CD14-positive monocyte (primary cell): ENCODE data around the gene ABCF3. TPM values are rescaled to one million over a fixed set of nuclear protein-coding genes. Genes with fewer than 3 reads are reported as not detected.

ENCODE experiments used
- DNase-seq, 3 donors: peaks; one replicate each; pipeline ENCODE4 v3.0.0-alpha.2; 2011 to 2022
- H2AFZ ChIP-seq: 2 replicates; pipeline ENCODE4 v1.6.0; 2012; ENCODE audit warnings: mild to moderate bottlenecking, low read depth, low read length, inconsistent platforms; ENCODE audit not compliant: insufficient read depth, poor library complexity, severe bottlenecking
- H3K27ac ChIP-seq, 2 donors: 1 replicate in 1 of 2; 2 replicates in 1 of 2; pipeline ENCODE4 v1.5.1; 2012 to 2013; ENCODE audit warnings: low read length in 2 of 2, control low read depth in 1 of 2, inconsistent platforms in 1 of 2, low read depth in 1 of 2, mild to moderate bottlenecking in 1 of 2
- H3K27me3 ChIP-seq, 2 donors: one replicate each; pipeline versions ENCODE4 v1.6.0 to v1.6.1; 2011 to 2013; ENCODE audit warnings: low read length in 2 of 2; ENCODE audit not compliant: control insufficient read depth in 2 of 2, insufficient read depth in 2 of 2
- H3K36me3 ChIP-seq, 2 donors: replicated peaks in 1 of 2; 1 replicate in 1 of 2; 2 replicates in 1 of 2; pipeline versions ENCODE4 v1.5.1 to v1.6.1; 2012 to 2013; ENCODE audit warnings: low read length in 2 of 2, control low read depth in 1 of 2, inconsistent platforms in 1 of 2, mild to moderate bottlenecking in 1 of 2; ENCODE audit not compliant: insufficient read depth in 2 of 2, control insufficient read depth in 1 of 2
- H3K4me1 ChIP-seq, 2 donors: 1 replicate in 1 of 2; 2 replicates in 1 of 2; pipeline versions ENCODE4 v1.5.1 to v1.6.1; 2012 to 2013; ENCODE audit warnings: low read length in 2 of 2, control low read depth in 1 of 2, inconsistent platforms in 1 of 2, mild to moderate bottlenecking in 1 of 2, moderate library complexity in 1 of 2; ENCODE audit not compliant: insufficient read depth in 2 of 2, control insufficient read depth in 1 of 2
- H3K4me2 ChIP-seq: replicated peaks from 2 replicates; pipeline ENCODE3; 2012; ENCODE audit warnings: low read length, moderate library complexity, mild to moderate bottlenecking; ENCODE audit not compliant: poor library complexity, severe bottlenecking; ENCODE audit errors: extremely low read depth
- H3K4me3 ChIP-seq, 3 experiments: fragments of 200-600 bp in 1 of 3; sonication (generic) in 1 of 3; replicated peaks in 1 of 3; 1 replicate in 2 of 3; 2 replicates in 1 of 3; pipeline ENCODE4 v1.5.1; 2011 to 2013; ENCODE audit warnings: low read length in 3 of 3, mild to moderate bottlenecking in 3 of 3, control low read depth in 2 of 3, low read depth in 2 of 3, inconsistent platforms in 1 of 3, moderate library complexity in 1 of 3
- H3K79me2 ChIP-seq: 2 replicates; pipeline ENCODE4 v1.6.0; 2012; ENCODE audit warnings: mild to moderate bottlenecking, control low read depth, inconsistent platforms, low read length, moderate library complexity; ENCODE audit not compliant: insufficient read depth
- H3K9ac ChIP-seq: 2 replicates; pipeline ENCODE4 v1.6.0; 2017; ENCODE audit warnings: low read length, mild to moderate bottlenecking; ENCODE audit not compliant: insufficient read depth, poor library complexity, severe bottlenecking
- H3K9me3 ChIP-seq, 2 donors: replicated peaks in 1 of 2; 1 replicate in 1 of 2; 2 replicates in 1 of 2; pipeline versions ENCODE4 v1.5.1 to v1.6.1; 2012 to 2013; ENCODE audit warnings: low read length in 2 of 2, control low read depth in 1 of 2; ENCODE audit not compliant: control insufficient read depth in 1 of 2, insufficient read depth in 1 of 2
- H4K20me1 ChIP-seq: 2 replicates; pipeline ENCODE4 v1.6.0; 2012; ENCODE audit warnings: mild to moderate bottlenecking, low read length, control low read depth, moderate library complexity; ENCODE audit not compliant: insufficient read depth
- H3K27ac Mint-ChIP-seq, 7 donors: one replicate each; pipeline ENCODE4 v1.8.0; 2020; ENCODE audit warnings: mild to moderate bottlenecking in 7 of 7, mixed read lengths in 7 of 7, moderate library complexity in 6 of 7, inconsistent platforms in 2 of 7
- H3K27me3 Mint-ChIP-seq, 3 donors: one replicate each; pipeline ENCODE4 v1.8.0; 2021 to 2022; ENCODE audit warnings: low read depth in 3 of 3, mild to moderate bottlenecking in 3 of 3, mixed read lengths in 3 of 3, moderate library complexity in 3 of 3, inconsistent platforms in 1 of 3
- H3K36me3 Mint-ChIP-seq, 2 donors: one replicate each; pipeline ENCODE4 v1.8.0; 2020; ENCODE audit warnings: mixed read lengths in 2 of 2, inconsistent platforms in 1 of 2, mild to moderate bottlenecking in 1 of 2
- H3K4me1 Mint-ChIP-seq: one replicate; pipeline ENCODE4 v1.8.0; 2020; ENCODE audit warnings: mild to moderate bottlenecking, mixed read lengths
- H3K4me3 Mint-ChIP-seq, 2 donors: one replicate each; pipeline ENCODE4 v1.8.0; 2020; ENCODE audit warnings: mild to moderate bottlenecking in 2 of 2, mixed read lengths in 2 of 2, moderate library complexity in 1 of 2
- H3K9me3 Mint-ChIP-seq, 7 donors: one replicate each; pipeline ENCODE4 v1.8.0; 2020 to 2022; ENCODE audit warnings: mixed read lengths in 7 of 7, mild to moderate bottlenecking in 6 of 7, moderate library complexity in 6 of 7, inconsistent platforms in 2 of 7
- CTCF ChIP-seq: fragments of 200-600 bp; IDR thresholded peaks from one replicate; pipeline ENCODE4 v1.8.0; 2022; ENCODE audit warnings: antibody characterized with exemption, mild to moderate bottlenecking
- WGBS: methylation state at CpG from one replicate; pipeline ENCODE4 v1.1.5; 2013; ENCODE audit warnings: missing lambda C conversion rate; ENCODE audit not compliant: insufficient coverage; 5-methylcytosine and 5-hydroxymethylcytosine counted together
- intact Hi-C, 2 donors: fragments of 100-400 bp; cut with micrococcal nuclease; formaldehyde crosslinking; loops; one replicate each; pipeline versions ENCODE4 v1.15.0 to v1.15.1; 2023
- polyA plus RNA-seq, 3 donors: library from polyadenylated mRNA; depleted of rRNA in 1 of 3; unstranded in 2 of 3; stranded (reverse) in 1 of 3; fragments of 300-500 nt in 2 of 3; fragments of >200 nt in 1 of 3; fragmentation: Illumina TruSeq in 2 of 3; gene quantifications; 1 replicate in 2 of 3; 2 replicates in 1 of 3; pipeline ENCODE4 v1.2.3, GENCODE V29; 2012 to 2021

Gene ABCF3
- polyA plus RNA-seq, 3 donors = 13.5 to 74.8 (median 13.9) TPM

- H3K27me3 ChIP-seq = no peaks in the 10 kb centered on the region
- no peaks in the 10 kb centered on the region for H3K9me3 ChIP-seq
- peaks cover 68 to 73% of the 10 kb centered on the region in 2 donors for H3K36me3 ChIP-seq
- H3K9ac ChIP-seq = no peak overlapping the region
- intact Hi-C loops = loop anchor here in 1 of 2 donors (10.0 kb wide), 1 partner anchor 250 kb away; no protein-coding TSS in a partner anchor
- Mint-ChIP-seq H3K27me3 (peaks cover 0 to 2% (median 0%) of the 10 kb centered on the region in 3 donors), H3K36me3 (peaks cover 65 to 69% of the 10 kb centered on the region in 2 donors), H3K4me3 (no peak overlapping the region), H3K4me1 (peaks cover 2% of the 10 kb centered on the region), H3K9me3 (peaks cover 0 to 1% (median 0%) of the 10 kb centered on the region in 7 donors), H3K27ac (peak overlapping the region in 1 of 7 donors; percentile 32)
- TF ChIP-seq CTCF = no peak
- WGBS = 95% methylated on average over 5 of the region's 5 CpGs
- no peak overlapping the region for H3K4me2 ChIP-seq
- H4K20me1 ChIP-seq = peaks cover 15% of the 10 kb centered on the region
- H3K27ac ChIP-seq = no peak overlapping the region
- no peak overlapping the region for H3K4me3 ChIP-seq
- no peaks in the 10 kb centered on the region for H3K4me1 ChIP-seq
- H3K79me2 ChIP-seq = peaks cover 8% of the 10 kb centered on the region
- H2AFZ ChIP-seq = no peak overlapping the region
- no peak for DNase-seq
Measured at GRCh38 chr3:184144505-184144904, 41.5 kb upstream of the ABCF3 start.

- peaks cover 6% of the 10 kb centered on the region for H3K79me2 ChIP-seq
- peaks cover 12% of the 10 kb centered on the region for H4K20me1 ChIP-seq
- H3K9ac ChIP-seq = no peak overlapping the region
- Mint-ChIP-seq H3K4me3 (no peak overlapping the region), H3K36me3 (peaks cover 62 to 63% of the 10 kb centered on the region in 2 donors), H3K4me1 (peaks cover 2% of the 10 kb centered on the region), H3K9me3 (peaks cover 0 to 1% (median 0%) of the 10 kb centered on the region in 7 donors), H3K27ac (no peak overlapping the region), H3K27me3 (peaks cover 0 to 2% (median 0%) of the 10 kb centered on the region in 3 donors)
- H3K4me3 ChIP-seq = no peak overlapping the region
- H3K4me2 ChIP-seq = no peak overlapping the region
- no peaks in the 10 kb centered on the region for H3K9me3 ChIP-seq
- no peak for TF ChIP-seq CTCF
- H3K27ac ChIP-seq = no peak overlapping the region
- intact Hi-C loops = loop anchor here in 1 of 2 donors (10.0 kb wide), 1 partner anchor 250 kb away; no protein-coding TSS in a partner anchor
- DNase-seq = peak in 1 of 3 donors; percentile 10
- H3K27me3 ChIP-seq = no peaks in the 10 kb centered on the region
- H3K36me3 ChIP-seq = peaks cover 62 to 67% of the 10 kb centered on the region in 2 donors
- no peak overlapping the region for H2AFZ ChIP-seq
- H3K4me1 ChIP-seq = no peaks in the 10 kb centered on the region
- 100% methylated on average over 1 of the region's 4 CpGs for WGBS
Measured at GRCh38 chr3:184145111-184145524, 40.9 kb upstream of the ABCF3 start.
